Esophagus muscularis mucosa (tissue), 4 donors: Measurements from ENCODE around the gene UBR2. TPM values are rescaled to one million over a fixed set of nuclear protein-coding genes. Genes with fewer than 3 reads are reported as not detected.

Experiments
- DNase-seq: peaks from one replicate; pipeline ENCODE4 v3.0.0-alpha.2; 2017; ENCODE audit errors: extremely low spot score
- H3K27ac ChIP-seq, 4 donors: fragments of 200-600 bp; sonication (generic); replicated peaks in 1 of 4; 1 replicate in 3 of 4; 2 replicates in 1 of 4; pipeline ENCODE4 v1.5.1; 2016 to 2019; ENCODE audit warnings: mild to moderate bottlenecking in 1 of 4
- H3K27me3 ChIP-seq, 4 donors: fragments of 200-600 bp; sonication (generic); one replicate each; pipeline versions ENCODE4 v1.5.1 to v1.6.0; 2016 to 2019
- H3K36me3 ChIP-seq, 4 donors: fragments of 200-600 bp; sonication (generic); one replicate each; pipeline ENCODE4 v1.5.1; 2016 to 2019
- H3K4me1 ChIP-seq, 4 donors: fragments of 200-600 bp; sonication (generic); one replicate each; pipeline ENCODE4 v1.5.1; 2016 to 2019
- H3K4me3 ChIP-seq, 4 donors: fragments of 200-600 bp; sonication (generic); 1 replicate in 2 of 4; 2 replicates in 2 of 4; pipeline ENCODE4 v1.5.1; 2016 to 2019; ENCODE audit warnings: mild to moderate bottlenecking in 4 of 4, moderate library complexity in 1 of 4
- H3K9me3 ChIP-seq, 4 donors: fragments of 200-600 bp; sonication (generic); 1 replicate in 3 of 4; 2 replicates in 1 of 4; pipeline ENCODE4 v1.5.1; 2016 to 2019
- EP300 ChIP-seq: sonication (generic); formaldehyde crosslinking; IDR thresholded peaks from one replicate; pipeline ENCODE4 v1.6.1; 2017; ENCODE audit warnings: antibody characterized with exemption
- POLR2A ChIP-seq: fragments of 450-650 bp; IDR thresholded peaks from one replicate; pipeline ENCODE4 v1.6.1; 2017; ENCODE audit warnings: antibody characterized with exemption, moderate library complexity, mild to moderate bottlenecking, low read depth
- POLR2AphosphoS5 ChIP-seq, 2 donors: sonication (generic); formaldehyde crosslinking; IDR thresholded peaks; one replicate each; pipeline ENCODE4 v1.6.1; 2017; ENCODE audit warnings: antibody characterized with exemption in 2 of 2
- WGBS: methylation state at CpG from one replicate; pipeline ENCODE4 v1.1.5; 2018; 5-methylcytosine and 5-hydroxymethylcytosine counted together
- intact Hi-C: fragments of 100-400 bp; cut with DNase I; formaldehyde crosslinking; loops from one replicate; pipeline ENCODE4 v1.15.1; 2023
- total RNA-seq, 4 donors: library from RNA; depleted of rRNA; stranded (reverse); fragments of >200 nt; gene quantifications; one replicate each; pipeline versions ENCODE4 v1.1.0 to v1.2.1, GENCODE V29; 2016
- TF ChIP-seq, protein P1 (sequence below), 3 experiments: fragments of 200-600 bp in 2 of 3; fragments of 450-650 bp in 1 of 3; sonication (generic) in 2 of 3; IDR thresholded peaks; one replicate each; pipeline ENCODE4 v1.5.1; 2017 to 2019; ENCODE audit warnings: antibody characterized with exemption in 3 of 3, mild to moderate bottlenecking in 2 of 3, moderate library complexity in 1 of 3

UBR2 gene
- total RNA-seq, 4 donors from 2014 or later = 26.5 to 36.1 (median 28.9) TPM

DNA sequence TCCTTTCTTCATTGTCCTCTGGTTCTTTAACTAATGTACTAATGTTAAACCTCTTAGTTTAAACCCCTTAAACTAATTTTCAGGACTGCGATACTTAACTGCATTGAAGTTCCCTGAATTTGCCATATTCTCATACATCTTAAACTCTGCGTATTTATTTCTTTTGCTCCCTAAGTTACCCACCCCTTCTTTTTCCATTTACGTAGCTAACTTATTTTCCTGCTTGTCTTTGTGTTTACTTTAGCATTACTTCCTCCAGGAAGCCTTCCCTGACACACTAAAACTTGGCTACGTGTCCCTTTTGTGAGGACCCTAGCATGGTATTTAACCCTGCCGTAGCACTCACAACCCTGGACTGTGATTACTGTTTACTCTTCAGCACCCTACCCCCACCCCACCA is 79.0 kb downstream of the UBR2 start:
- H3K9me3 ChIP-seq = no peaks in the 10 kb centered on the region
- TF ChIP-seq, protein P1, sequence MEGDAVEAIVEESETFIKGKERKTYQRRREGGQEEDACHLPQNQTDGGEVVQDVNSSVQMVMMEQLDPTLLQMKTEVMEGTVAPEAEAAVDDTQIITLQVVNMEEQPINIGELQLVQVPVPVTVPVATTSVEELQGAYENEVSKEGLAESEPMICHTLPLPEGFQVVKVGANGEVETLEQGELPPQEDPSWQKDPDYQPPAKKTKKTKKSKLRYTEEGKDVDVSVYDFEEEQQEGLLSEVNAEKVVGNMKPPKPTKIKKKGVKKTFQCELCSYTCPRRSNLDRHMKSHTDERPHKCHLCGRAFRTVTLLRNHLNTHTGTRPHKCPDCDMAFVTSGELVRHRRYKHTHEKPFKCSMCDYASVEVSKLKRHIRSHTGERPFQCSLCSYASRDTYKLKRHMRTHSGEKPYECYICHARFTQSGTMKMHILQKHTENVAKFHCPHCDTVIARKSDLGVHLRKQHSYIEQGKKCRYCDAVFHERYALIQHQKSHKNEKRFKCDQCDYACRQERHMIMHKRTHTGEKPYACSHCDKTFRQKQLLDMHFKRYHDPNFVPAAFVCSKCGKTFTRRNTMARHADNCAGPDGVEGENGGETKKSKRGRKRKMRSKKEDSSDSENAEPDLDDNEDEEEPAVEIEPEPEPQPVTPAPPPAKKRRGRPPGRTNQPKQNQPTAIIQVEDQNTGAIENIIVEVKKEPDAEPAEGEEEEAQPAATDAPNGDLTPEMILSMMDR (IDR thresholded peaks at IDR 0.05) = no peak
- TF ChIP-seq POLR2A = no peak
- no peak for TF ChIP-seq POLR2AphosphoS5 (IDR thresholded peaks at IDR 0.05)
- no peak for TF ChIP-seq EP300
- no peak overlapping the region for H3K27ac ChIP-seq
- 87% methylated on average over 5 of the region's 5 CpGs for WGBS
- no peak for DNase-seq
- H3K4me1 ChIP-seq = no peaks in the 10 kb centered on the region
- peaks cover 59 to 99% (median 80%) of the 10 kb centered on the region in 4 donors for H3K36me3 ChIP-seq
- intact Hi-C loops = no loop called here
- H3K4me3 ChIP-seq = no peak overlapping the region
- no peaks in the 10 kb centered on the region for H3K27me3 ChIP-seq

DNA sequence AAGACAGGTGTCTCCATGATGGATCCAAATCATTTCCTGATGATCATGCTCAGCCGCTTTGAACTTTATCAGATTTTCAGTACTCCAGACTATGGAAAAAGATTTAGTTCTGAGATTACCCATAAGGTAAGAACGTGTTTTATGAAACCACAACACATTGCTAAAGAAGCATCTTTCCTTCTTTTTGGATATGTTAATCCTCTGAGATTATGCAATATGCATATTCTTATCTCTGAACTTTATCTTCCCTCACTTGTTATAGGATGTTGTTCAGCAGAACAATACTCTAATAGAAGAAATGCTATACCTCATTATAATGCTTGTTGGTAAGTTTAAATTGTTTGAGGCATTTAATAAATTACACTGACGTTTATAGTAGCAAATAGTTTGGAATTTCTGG is 80.4 kb downstream of the UBR2 start:
- WGBS = 77% methylated on average over 3 of the region's 3 CpGs
- intact Hi-C loops = no loop called here
- no peaks in the 10 kb centered on the region for H3K27me3 ChIP-seq

DNA sequence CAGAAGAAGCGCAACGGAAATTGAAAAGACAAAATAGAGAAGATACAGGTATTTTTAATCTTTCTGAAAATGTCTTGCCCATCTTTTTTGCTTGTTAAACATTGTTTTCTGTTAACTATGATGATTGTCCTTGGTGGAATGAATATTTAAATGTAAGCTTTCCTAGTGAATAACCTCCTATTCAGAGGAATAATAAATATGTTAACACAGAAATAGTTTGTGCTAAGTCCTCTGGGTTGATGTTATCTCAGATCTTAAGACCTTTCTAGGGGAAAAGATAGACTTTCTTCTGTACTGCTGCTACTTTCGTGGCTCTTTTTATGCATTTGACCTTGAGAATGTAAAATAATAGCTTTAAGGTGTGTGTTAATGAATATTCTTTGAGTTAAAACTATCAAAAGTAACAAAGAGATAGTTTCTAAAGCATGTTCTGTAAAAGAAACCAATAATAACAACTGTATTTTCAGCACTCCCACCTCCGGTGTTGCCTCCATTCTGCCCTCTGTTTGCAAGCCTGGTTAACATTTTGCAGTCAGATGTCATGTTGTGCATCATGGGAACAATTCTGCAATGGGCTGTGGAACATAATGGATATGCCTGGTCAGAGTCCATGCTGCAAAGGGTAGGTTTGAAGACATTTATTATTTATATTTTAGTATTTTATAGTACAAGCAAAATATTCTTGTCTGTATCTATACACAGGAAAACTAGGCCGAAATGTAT is 88.4 kb downstream of the UBR2 start:
- Histone ChIP-seq H3K4me3 (no peak overlapping the region), H3K36me3 (peaks cover 57 to 98% (median 85%) of the 10 kb centered on the region in 4 donors), H3K4me1 (no peaks in the 10 kb centered on the region), H3K9me3 (no peaks in the 10 kb centered on the region), H3K27ac (no peak overlapping the region), H3K27me3 (no peaks in the 10 kb centered on the region)
- DNase-seq = no peak
- no peak for TF ChIP-seq POLR2A
- TF ChIP-seq EP300 = no peak
- TF ChIP-seq, protein P1 (IDR thresholded peaks at IDR 0.05) = no peak
- TF ChIP-seq POLR2AphosphoS5 (IDR thresholded peaks at IDR 0.05) = no peak
- intact Hi-C loops = no loop called here
- 91% methylated on average over 5 of the region's 5 CpGs for WGBS

More for the DNA sequence above, 80.4 kb downstream of the UBR2 start:
- no peaks in the 10 kb centered on the region for H3K4me1 ChIP-seq
- no peak overlapping the region for H3K27ac ChIP-seq
- peaks cover 54 to 99% (median 84%) of the 10 kb centered on the region in 4 donors for H3K36me3 ChIP-seq
- no peak for DNase-seq
- no peaks in the 10 kb centered on the region for H3K9me3 ChIP-seq
- TF ChIP-seq, protein P1 (IDR thresholded peaks at IDR 0.05) = no peak
- TF ChIP-seq POLR2AphosphoS5 (IDR thresholded peaks at IDR 0.05) = no peak
- no peak for TF ChIP-seq EP300
- no peak for TF ChIP-seq POLR2A
- H3K4me3 ChIP-seq = no peak overlapping the region

DNA sequence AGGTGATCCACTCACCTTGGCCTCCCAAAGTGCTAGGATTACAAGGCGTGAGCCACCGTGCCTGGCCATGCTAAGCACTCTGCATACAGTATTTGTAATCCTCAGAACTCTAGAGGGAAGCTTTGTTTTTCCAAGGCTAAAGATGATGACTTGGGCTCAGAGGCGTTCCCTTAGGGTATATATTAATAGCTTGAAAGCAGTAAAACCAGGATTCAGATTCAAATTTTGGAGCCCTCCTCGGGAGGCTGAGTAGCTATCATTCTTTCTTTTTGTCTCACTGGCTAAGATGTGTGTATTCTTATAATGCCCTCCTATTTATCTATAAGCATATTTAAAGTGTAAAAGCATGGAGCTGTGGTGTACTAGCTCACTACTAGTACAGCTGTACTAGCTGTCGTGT is 90.0 kb downstream of the UBR2 start:
- Histone ChIP-seq H3K27ac (no peak overlapping the region), H3K4me3 (no peak overlapping the region), H3K27me3 (no peaks in the 10 kb centered on the region), H3K36me3 (peaks cover 57 to 98% (median 91%) of the 10 kb centered on the region in 4 donors), H3K9me3 (no peaks in the 10 kb centered on the region), H3K4me1 (no peaks in the 10 kb centered on the region)
- intact Hi-C loops = no loop called here
- TF ChIP-seq, protein P1 (IDR thresholded peaks at IDR 0.05) = no peak
- TF ChIP-seq POLR2A (no peak), EP300 (no peak), POLR2AphosphoS5 (IDR thresholded peaks at IDR 0.05) (no peak)
- WGBS = 81% methylated on average over 5 of the region's 5 CpGs
- no peak for DNase-seq
